Keratinocyte (primary cell): ENCODE data around the gene TTC3.

Experiments
- EZH2 ChIP-seq: IDR thresholded peaks from one replicate; pipeline ENCODE4 v1.6.1; 2012; ENCODE audit warnings: inconsistent platforms, mild to moderate bottlenecking, low read length, moderate library complexity
- TF ChIP-seq, protein P1 (sequence below), 3 experiments: IDR thresholded peaks in 1 of 3; conservative IDR thresholded peaks in 1 of 3; optimal IDR thresholded peaks in 1 of 3; 2 replicates in 2 of 3; 3 replicates in 1 of 3; pipeline versions ENCODE3 to v1.5.1; 2011; ENCODE audit warnings: low read length in 3 of 3, mild to moderate bottlenecking in 3 of 3, moderate library complexity in 2 of 3, control low read depth in 1 of 3, inconsistent platforms in 1 of 3; ENCODE audit not compliant: insufficient read depth in 2 of 3; ENCODE audit errors: extremely low read depth in 1 of 3

DNA sequence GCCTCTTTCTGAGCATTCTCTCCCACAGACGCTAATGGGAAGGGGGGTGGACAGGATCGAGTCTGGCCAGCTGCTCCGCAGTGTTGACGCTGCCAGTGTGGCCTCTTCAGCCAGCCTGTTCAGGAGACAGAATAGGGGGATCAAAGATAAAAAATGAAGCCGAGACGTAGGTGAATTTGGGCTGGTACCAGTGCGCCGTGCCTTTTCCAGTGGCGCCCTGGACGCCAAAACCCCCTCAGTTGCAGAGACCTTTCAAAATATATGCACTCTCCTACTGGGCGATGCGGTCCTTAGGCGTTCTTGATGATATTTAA lies 1.1 kb downstream of the TTC3 start:
- TF ChIP-seq, protein P1, sequence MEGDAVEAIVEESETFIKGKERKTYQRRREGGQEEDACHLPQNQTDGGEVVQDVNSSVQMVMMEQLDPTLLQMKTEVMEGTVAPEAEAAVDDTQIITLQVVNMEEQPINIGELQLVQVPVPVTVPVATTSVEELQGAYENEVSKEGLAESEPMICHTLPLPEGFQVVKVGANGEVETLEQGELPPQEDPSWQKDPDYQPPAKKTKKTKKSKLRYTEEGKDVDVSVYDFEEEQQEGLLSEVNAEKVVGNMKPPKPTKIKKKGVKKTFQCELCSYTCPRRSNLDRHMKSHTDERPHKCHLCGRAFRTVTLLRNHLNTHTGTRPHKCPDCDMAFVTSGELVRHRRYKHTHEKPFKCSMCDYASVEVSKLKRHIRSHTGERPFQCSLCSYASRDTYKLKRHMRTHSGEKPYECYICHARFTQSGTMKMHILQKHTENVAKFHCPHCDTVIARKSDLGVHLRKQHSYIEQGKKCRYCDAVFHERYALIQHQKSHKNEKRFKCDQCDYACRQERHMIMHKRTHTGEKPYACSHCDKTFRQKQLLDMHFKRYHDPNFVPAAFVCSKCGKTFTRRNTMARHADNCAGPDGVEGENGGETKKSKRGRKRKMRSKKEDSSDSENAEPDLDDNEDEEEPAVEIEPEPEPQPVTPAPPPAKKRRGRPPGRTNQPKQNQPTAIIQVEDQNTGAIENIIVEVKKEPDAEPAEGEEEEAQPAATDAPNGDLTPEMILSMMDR (optimal IDR thresholded peaks at IDR 0.05 in 1 of 3, IDR thresholded peaks at IDR 0.05 in 1 of 3, conservative IDR thresholded peaks at IDR 0.05 in 1 of 3; ENCODE audit: extremely low read depth in 1 of 3, insufficient read depth in 2 of 3, low read length in 3 of 3), result no peak
- no peak for TF ChIP-seq EZH2
